T follicular helper cell (primary cell): ENCODE results near the gene RHOBTB3.

Experiments
- DNase-seq: peaks from one replicate; pipeline ENCODE4 v3.0.0-alpha.2; 2020; ENCODE audit warnings: low read depth

Gene RHOBTB3

DNA sequence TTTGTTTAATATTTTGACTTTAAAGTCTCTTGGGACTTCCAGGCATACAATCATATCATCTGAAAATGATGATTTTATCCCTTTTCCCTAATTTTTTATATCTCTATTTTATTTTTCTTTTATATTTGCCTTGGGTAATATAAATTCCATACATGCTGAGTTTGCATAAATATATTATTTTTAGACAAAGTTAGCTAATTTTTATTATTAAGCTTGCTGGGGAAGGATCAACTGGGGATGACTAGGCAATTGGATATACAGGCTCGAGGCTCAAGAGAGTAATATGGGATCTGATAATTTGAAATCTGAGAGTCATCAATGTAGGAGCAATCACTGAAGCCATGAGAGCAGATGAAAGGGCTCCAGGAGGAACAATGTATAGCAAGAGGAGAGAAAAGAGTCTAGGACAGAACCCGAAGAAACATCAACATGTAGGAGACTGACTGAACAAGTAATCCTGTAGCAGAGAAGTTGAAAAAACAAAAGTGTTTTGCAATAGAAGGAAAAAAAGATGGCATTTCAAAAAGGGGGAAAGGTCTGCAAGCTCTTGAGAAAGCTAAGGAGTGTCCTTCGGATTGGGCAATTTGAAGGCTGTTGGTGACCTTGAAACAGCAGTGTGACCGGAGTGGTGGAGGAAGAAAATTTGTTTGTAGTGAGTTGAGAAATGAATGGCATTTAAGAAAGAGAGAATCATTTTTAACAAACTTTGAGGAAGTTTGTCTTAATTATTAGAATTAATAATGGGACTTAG, 17.0 kb upstream of the RHOBTB3 start:
- DNase-seq, result no peak

- no peak for DNase-seq
Measured at GRCh38 chr5:95715799-95716461, 15.2 kb upstream of the RHOBTB3 start.

DNA sequence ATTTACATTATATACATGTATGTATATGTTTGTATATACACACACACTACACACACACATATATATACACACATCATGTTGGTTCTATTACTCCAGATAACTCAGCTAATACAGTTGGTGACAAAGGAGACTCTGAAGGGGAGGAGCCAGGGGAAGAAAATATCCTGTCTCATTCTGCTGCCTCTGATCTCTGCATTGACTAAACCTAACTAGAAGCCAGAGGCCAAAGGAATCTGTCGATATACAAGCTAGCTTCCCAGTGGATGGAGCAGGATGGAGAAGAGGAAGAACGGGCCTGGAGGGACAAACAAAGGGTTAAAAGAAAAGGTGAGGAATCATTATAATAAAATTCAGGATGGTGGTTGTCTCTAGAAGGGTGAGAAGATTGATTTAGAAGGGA, 13.7 kb upstream of the RHOBTB3 start:
- no peak for DNase-seq

DNA sequence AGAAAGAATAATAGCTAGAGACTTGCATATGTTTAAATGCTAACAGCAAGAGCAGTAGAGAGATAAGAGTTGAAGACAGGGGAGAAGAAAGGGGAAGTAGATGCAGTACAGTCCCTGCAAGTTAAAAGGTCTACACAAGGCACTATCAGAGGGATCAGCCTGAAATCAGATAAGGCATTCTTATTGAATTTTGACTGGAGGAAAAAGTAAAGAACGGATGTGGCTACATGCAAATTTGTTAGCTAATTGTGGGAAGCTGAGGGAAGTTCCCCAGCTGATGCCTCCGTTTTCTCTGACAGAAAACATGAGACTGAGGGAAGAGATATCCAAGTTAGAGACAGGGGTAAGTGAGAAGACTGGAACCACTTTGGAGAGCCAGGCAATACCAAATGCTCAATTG, 12.9 kb upstream of the RHOBTB3 start:
- DNase-seq, result no peak

GRCh38 chr5:95718738-95719137, 12.4 kb upstream of the RHOBTB3 start:
- DNase-seq, result no peak

DNA sequence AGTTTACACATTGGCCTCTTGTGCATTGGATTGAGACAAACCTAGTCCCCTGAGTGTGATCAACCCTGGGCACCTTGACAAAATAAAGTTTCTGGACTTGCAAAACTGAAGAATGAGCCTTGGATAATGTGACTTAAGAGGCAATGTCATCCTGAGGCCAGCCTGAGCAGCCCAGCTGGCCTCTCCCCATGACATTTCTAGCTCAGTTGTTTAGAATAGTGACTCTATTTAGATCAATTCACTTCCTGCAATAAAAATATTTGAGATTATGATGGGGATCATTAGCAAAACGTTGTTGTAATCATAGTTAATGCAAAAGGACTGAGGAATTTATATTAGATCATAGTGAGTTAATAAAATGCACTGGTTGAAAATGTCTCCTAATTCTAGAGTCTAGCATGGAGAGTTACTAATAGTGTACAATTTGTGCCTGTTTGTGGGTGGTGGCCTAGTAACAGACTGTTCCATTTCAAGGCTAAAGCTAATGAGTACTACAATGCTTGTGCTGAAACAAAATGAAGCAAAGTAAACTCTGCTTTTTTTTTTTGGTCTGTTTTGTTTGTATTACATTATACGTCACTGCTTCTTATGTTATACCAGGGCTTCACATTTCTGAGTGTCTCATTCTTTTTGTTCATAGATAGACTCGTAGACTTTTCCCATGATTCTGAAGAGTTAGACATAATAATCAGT, 10.9 kb upstream of the RHOBTB3 start:
- no peak for DNase-seq

DNA sequence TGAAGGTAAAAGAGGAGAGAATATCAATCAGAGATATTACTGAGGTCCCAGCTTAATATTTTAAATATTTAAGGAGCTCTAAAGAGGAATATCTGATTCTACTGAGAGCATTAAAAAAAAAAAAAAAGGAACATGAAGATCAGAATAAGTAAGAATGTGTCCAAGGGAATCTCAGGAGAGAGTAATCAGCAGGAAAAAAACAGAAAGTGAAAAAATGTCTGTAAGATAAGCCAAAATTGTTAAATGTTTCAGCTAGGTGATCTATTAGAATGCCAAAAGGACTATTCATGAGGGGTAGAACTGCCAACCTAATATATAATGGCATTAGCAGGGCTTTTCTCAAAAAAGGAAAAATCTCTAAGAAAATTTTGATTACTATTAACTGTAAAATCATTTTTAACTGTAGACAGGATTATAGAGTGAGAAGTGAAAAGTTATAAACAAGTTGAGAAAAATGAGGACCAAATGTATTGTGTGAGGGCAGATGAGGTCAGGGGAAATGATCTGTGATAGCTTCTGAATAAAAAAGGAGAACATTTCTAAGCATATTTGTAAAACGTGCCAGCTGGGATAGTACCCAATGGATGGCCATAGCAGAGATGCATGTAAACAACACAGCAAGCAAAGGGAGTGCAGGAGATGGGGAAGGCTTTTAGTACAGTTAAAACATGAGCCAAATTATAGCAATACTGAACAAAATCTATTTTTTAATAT, 9.4 kb upstream of the RHOBTB3 start:
- DNase-seq, result no peak

- DNase-seq, result no peak
Measured at GRCh38 chr5:95723632-95724369, 7.3 kb upstream of the RHOBTB3 start.

DNA sequence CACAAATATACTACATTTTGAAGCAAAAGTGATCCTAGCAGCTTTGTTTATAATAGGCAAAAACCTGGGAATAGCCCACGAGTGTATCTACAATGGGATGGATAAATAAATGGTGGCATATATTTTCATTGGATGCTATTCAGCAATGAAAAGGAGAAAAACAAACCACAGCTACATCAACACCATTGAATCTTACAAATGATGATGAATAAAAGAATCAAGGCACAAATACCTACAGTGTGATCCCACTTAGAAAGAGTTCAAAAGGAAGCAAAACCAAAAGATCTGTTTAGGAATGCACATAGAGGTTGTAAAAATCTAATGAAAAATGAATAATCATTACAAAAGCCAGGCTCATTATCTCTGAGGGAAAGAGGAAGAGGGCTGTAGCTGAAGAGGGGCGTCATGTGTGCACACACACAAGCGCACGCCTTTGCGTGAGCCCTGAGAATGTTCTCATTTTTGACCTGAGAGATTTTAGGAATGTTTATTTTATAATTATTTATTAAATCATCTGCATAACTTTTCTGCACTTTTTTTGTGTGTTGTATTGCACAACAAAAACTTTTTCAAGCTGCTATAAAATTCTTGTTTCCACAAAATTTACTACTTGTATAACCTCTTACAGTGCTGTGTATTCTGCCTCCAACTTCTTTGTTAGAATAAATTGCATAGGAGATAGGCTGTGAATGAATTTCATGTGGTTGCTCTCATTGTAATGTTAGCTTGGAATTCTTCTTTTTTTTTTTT, 5.9 kb upstream of the RHOBTB3 start:
- no peak for DNase-seq

GRCh38 chr5:95725937-95726810, 5.0 kb upstream of the RHOBTB3 start:
- no peak for DNase-seq

DNA sequence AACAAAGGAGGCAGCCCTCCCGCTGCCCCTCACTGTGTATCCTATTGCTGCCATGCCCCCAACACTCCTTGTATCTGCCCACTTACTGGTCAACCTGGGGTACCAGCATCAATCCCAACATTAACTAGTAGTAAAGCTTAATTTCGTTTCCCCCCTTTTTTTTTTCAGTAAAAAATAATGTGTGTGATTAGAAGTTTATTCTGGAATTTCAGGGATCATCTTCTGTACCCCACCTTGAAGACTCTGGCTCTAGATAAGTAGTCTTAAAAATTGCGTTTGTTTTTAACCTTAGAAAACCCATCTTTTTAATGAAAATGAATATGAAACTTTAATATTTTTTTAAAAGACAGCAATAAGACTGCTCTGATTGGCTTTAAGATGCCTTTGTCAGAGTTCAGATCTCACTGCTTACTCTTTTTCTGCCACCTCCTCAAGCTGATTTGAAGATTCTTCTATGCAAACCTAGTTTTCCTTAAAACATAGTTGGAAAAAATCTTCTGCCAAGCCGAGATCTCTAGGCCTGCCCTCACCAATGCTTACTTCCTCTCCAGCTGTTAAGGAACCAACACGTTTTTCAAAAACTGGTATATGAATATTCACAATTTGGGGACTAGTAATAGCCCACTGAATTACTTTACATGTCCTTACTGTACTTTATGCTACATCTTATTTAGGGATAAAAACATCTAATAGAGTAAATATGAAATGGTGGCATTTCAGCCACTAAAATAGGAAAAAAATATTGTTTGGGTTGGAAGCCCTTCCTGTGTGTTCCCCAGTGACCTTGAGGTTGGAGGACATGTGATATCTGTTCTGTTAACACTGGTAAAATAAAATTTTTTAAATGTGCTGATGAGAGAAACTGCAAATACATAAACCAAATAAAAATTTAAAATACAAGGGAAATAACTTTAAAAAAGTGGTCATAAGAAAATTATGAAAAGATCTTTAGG, 4.0 kb upstream of the RHOBTB3 start:
- DNase-seq, result no peak

GRCh38 chr5:95727764-95728191, 3.4 kb upstream of the RHOBTB3 start:
- no peak for DNase-seq

DNA sequence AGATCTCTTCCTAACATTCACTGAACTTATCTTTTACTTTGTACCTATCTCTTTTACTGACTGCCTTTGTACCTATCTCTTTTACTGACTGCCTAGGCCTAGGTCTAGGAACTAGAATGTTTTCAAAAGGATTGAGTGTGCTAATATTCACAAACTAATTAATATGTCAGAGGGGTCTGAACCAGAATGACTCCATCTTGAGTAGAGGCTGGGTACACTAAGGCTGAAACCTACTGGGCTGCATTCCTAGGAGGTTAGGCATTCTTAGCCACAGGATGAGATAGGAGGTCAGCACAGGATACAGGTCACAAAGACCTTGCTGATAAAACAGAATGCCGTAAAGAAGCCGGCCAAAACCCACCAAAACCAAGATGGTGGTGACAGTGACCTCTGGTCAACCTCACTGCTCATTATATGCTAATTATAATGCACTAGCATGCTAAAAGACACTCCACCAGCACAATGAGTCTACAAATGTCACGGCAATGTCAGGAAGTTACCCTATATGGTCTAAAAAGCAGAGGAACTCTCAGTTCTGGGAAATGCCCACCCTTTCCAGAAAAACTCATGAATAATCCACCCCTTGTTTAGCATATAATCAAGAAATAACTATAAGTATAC, 2.5 kb upstream of the RHOBTB3 start:
- no peak for DNase-seq

DNA sequence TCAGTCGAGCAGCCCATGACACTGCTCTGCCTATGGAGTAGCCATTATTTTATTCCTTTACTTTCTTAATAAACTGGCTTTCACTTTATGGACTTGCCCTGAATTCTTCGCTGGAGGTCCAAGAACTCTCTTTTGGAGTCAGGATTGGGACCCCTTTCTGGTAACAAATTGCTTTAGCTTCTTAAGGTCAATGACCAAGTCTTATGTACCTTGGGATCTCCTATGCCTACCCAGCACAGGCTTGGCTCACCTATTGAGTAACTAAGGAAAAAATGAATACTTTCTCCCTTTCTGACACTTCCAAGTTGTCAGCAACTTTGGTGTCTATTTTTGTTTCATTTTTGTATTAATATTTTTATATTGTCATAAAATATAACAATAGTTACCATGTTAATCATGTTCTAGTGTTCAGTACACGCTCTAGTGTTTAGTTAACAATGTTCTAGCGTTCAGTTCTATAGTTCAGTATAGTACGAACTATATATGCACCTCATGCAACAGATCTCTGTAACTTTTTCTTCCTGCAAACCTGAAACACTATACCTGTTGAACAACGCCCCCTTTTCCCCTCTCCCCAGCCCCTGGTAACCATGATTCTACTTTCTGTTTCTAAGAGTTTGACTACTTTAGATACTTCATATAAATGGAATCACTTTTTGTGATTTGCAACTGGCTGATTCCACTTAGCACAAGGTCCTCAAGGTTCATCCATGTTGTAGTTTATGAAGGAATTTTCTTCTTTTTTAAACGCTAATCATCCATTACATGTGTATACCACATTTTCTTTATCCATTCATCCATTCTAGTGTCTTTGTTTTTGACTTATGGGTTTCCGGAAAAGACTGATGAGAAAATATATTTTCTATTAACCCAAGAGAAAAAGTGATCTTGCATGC, 1.8 kb upstream of the RHOBTB3 start:
- DNase-seq, result no peak

GRCh38 chr5:95730011-95730700, 980 bp upstream of the RHOBTB3 start:
- DNase-seq, result no peak
